Measurements from ENCODE around the gene EBF3. TPM values are rescaled to one million over a fixed set of nuclear protein-coding genes. Genes with fewer than 3 reads are reported as not detected.

The EBF3 gene
- polyA plus RNA-seq, 1 experiment = 0.32 TPM

GRCh38 chr10:129882291-129883010 is 81.6 kb downstream of the EBF3 start:
- DNase-seq (ENCODE audit: low read depth) = no peak

GRCh38 chr10:129881641-129882040 is 82.4 kb downstream of the EBF3 start:
- ChIA-PET CTCF (no interaction called here), POLR2A (no interaction called here)
- TF ChIP-seq, protein P1, sequence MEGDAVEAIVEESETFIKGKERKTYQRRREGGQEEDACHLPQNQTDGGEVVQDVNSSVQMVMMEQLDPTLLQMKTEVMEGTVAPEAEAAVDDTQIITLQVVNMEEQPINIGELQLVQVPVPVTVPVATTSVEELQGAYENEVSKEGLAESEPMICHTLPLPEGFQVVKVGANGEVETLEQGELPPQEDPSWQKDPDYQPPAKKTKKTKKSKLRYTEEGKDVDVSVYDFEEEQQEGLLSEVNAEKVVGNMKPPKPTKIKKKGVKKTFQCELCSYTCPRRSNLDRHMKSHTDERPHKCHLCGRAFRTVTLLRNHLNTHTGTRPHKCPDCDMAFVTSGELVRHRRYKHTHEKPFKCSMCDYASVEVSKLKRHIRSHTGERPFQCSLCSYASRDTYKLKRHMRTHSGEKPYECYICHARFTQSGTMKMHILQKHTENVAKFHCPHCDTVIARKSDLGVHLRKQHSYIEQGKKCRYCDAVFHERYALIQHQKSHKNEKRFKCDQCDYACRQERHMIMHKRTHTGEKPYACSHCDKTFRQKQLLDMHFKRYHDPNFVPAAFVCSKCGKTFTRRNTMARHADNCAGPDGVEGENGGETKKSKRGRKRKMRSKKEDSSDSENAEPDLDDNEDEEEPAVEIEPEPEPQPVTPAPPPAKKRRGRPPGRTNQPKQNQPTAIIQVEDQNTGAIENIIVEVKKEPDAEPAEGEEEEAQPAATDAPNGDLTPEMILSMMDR (IDR thresholded peaks at IDR 0.05; ENCODE audit: insufficient read depth, low read depth, low read length) = no peak
- H3K4me3 ChIP-seq (ENCODE audit: low read depth, low read length) = no peak overlapping the region
- H3K27me3 ChIP-seq (ENCODE audit: control insufficient read depth, insufficient read depth, low read length) = no peaks in the 10 kb centered on the region
- no peaks in the 10 kb centered on the region for H3K36me3 ChIP-seq (ENCODE audit: control insufficient read depth, insufficient read depth, low read length)
- DNase-seq (ENCODE audit: low read depth) = no peak

More at GRCh38 chr10:129882291-129883010, 81.6 kb downstream of the EBF3 start:
- TF ChIP-seq, protein P1 (IDR thresholded peaks at IDR 0.05; ENCODE audit: insufficient read depth, low read depth, low read length) = no peak
- Histone ChIP-seq H3K27me3 (ENCODE audit: control insufficient read depth, insufficient read depth, low read length) (no peaks in the 10 kb centered on the region), H3K36me3 (ENCODE audit: control insufficient read depth, insufficient read depth, low read length) (no peaks in the 10 kb centered on the region), H3K4me3 (ENCODE audit: low read depth, low read length) (no peak overlapping the region)
- CTCF ChIA-PET = no interaction called here
- POLR2A ChIA-PET = no interaction called here

GRCh38 chr10:129880191-129880870 is 83.7 kb downstream of the EBF3 start:
- Histone ChIP-seq H3K4me3 (ENCODE audit: low read depth, low read length) (no peak overlapping the region), H3K36me3 (ENCODE audit: control insufficient read depth, insufficient read depth, low read length) (no peaks in the 10 kb centered on the region), H3K27me3 (ENCODE audit: control insufficient read depth, insufficient read depth, low read length) (no peaks in the 10 kb centered on the region)
- TF ChIP-seq, protein P1 (IDR thresholded peaks at IDR 0.05; ENCODE audit: insufficient read depth, low read depth, low read length) = no peak
- no peak for DNase-seq (ENCODE audit: low read depth)
- CTCF ChIA-PET = interaction anchor here (0.5 kb wide), 1 partner anchor 491 kb away, joined by 3 read pairs; no protein-coding TSS in a partner anchor
- POLR2A ChIA-PET = no interaction called here

DNA sequence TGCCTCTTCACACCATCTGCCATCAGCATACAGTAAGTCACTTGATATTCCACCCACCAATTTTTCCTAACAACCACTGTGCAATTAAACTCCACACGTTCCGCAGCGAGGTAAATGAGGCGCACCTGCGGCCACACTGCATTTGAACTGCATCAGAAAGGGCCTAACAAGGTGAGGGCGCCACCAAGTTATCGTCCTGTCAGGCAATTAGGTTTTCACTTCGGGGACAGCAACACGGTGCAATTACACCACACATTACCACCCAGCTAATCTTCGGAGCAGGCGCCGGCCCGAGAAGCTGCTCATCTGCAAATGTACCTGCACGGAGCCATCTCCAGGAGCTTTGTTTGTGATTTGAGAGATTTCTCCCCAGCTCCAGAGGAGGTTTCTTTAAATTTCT is 84.4 kb downstream of the EBF3 start:
- DNase-seq (ENCODE audit: low read depth) = no peak
- Histone ChIP-seq H3K36me3 (ENCODE audit: control insufficient read depth, insufficient read depth, low read length) (no peaks in the 10 kb centered on the region), H3K4me3 (ENCODE audit: low read depth, low read length) (no peak overlapping the region), H3K27me3 (ENCODE audit: control insufficient read depth, insufficient read depth, low read length) (no peaks in the 10 kb centered on the region)
- CTCF ChIA-PET = no interaction called here
- TF ChIP-seq, protein P1 (IDR thresholded peaks at IDR 0.05; ENCODE audit: insufficient read depth, low read depth, low read length) = no peak
- POLR2A ChIA-PET = no interaction called here

DNA sequence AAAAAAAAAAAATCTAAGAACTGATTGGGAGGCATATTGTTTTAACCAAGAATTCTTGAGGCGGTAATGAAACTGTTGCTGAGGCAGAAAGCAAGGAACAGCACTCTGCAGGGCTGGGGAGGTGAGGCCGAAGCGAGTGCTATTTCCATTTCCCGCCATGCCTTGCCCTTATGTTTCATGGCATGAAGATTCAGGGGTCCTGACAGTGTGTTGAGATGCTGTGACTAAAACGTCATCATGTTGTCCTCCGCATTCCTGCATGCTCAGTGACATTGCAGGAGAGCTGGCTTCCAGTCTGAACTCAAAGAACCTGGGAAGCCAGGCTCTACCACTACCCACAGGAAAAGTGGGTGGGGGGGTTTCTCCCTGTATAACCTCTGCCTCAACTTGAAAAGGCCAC is 85.2 kb downstream of the EBF3 start:
- POLR2A ChIA-PET = no interaction called here
- Histone ChIP-seq H3K36me3 (ENCODE audit: control insufficient read depth, insufficient read depth, low read length) (no peaks in the 10 kb centered on the region), H3K27me3 (ENCODE audit: control insufficient read depth, insufficient read depth, low read length) (no peaks in the 10 kb centered on the region), H3K4me3 (ENCODE audit: low read depth, low read length) (no peak overlapping the region)
- CTCF ChIA-PET = no interaction called here
- TF ChIP-seq, protein P1 (IDR thresholded peaks at IDR 0.05; ENCODE audit: insufficient read depth, low read depth, low read length) = no peak
- DNase-seq (ENCODE audit: low read depth) = no peak
